OCI-LY1 (cell line): ENCODE results near the gene AMDHD2.

Experiments
- H2AFZ ChIP-seq: fragments of 200-600 bp; sonication (generic), shearing (Covaris generic); 2 replicates; pipeline ENCODE4 v1.6.0; 2014; ENCODE audit warnings: antibody characterized with exemption, mild to moderate bottlenecking, low read length
- H3F3A ChIP-seq: fragments of 200-600 bp; sonication (generic), shearing (Covaris generic); 2 replicates; pipeline ENCODE4 v1.6.0; 2014; ENCODE audit warnings: mild to moderate bottlenecking, antibody characterized with exemption, low read length, moderate library complexity; ENCODE audit not compliant: insufficient read depth
- H3K27ac ChIP-seq: fragments of 200-600 bp; sonication (generic); 2 replicates; pipeline ENCODE4 v1.5.1; 2014; ENCODE audit warnings: low read length, mixed run types, mild to moderate bottlenecking, low read depth; ENCODE audit not compliant: poor library complexity, severe bottlenecking
- H3K27me3 ChIP-seq: fragments of 200-600 bp; sonication (generic); 2 replicates; pipeline ENCODE4 v1.6.0; 2014; ENCODE audit warnings: antibody characterized with exemption, mild to moderate bottlenecking, low read length, moderate library complexity; ENCODE audit not compliant: insufficient read depth
- H3K36me3 ChIP-seq: fragments of 200-600 bp; sonication (generic); 2 replicates; pipeline ENCODE4 v1.6.1; 2014; ENCODE audit warnings: mild to moderate bottlenecking, antibody characterized with exemption, low read length, moderate library complexity, mixed read lengths; ENCODE audit not compliant: insufficient read depth
- H3K4me1 ChIP-seq: fragments of 200-600 bp; sonication (generic); 2 replicates; pipeline ENCODE4 v1.5.1; 2014; ENCODE audit warnings: mild to moderate bottlenecking, low read length, moderate library complexity; ENCODE audit not compliant: insufficient read depth, severe bottlenecking
- H3K4me2 ChIP-seq: fragments of 200-600 bp; sonication (generic), shearing (Covaris generic); 2 replicates; pipeline ENCODE4 v1.6.1; 2014; ENCODE audit warnings: low read length
- H3K4me3 ChIP-seq: fragments of 200-600 bp; sonication (generic); 2 replicates; pipeline ENCODE4 v1.5.1; 2014; ENCODE audit warnings: low read length, low read depth, mild to moderate bottlenecking, mixed read lengths; ENCODE audit not compliant: poor library complexity, severe bottlenecking
- H3K79me2 ChIP-seq: fragments of 200-600 bp; shearing (Covaris generic); 2 replicates; pipeline ENCODE4 v1.6.1; 2016; ENCODE audit warnings: mixed run types, low read length, mixed read lengths; ENCODE audit not compliant: insufficient read depth
- H3K9ac ChIP-seq: fragments of 200-600 bp; sonication (generic), shearing (Covaris generic); 2 replicates; pipeline ENCODE4 v1.6.1; 2014; ENCODE audit warnings: mild to moderate bottlenecking, low read length, mixed read lengths
- H3K9me2 ChIP-seq: fragments of 200-600 bp; sonication (generic), shearing (Covaris generic); 2 replicates; pipeline ENCODE4 v1.6.1; 2014; ENCODE audit warnings: low read depth, mild to moderate bottlenecking, low read length, mixed read lengths
- H3K9me3 ChIP-seq: fragments of 200-600 bp; shearing (Covaris generic); 2 replicates; pipeline ENCODE4 v1.6.1; 2014; ENCODE audit warnings: low read length, mixed read lengths
- H4K20me1 ChIP-seq: fragments of 200-600 bp; sonication (generic), shearing (Covaris generic); 2 replicates; pipeline ENCODE4 v1.6.0; 2016; ENCODE audit warnings: mild to moderate bottlenecking, low read length; ENCODE audit not compliant: insufficient read depth
- CTCF ChIP-seq: fragments of 200-600 bp; sonication (generic), shearing (Covaris generic); IDR thresholded peaks from 2 replicates; pipeline ENCODE4 v1.5.1; 2017; ENCODE audit warnings: mild to moderate bottlenecking, antibody characterized with exemption, low read length, moderate library complexity, mixed read lengths
- EZH2 ChIP-seq: fragments of 200-600 bp; sonication (generic), shearing (Covaris generic); IDR thresholded peaks from 2 replicates; pipeline ENCODE4 v1.8.0; 2017; ENCODE audit warnings: borderline replicate concordance, mixed run types, mild to moderate bottlenecking, antibody characterized with exemption, low read length, moderate library complexity, mixed read lengths

Gene AMDHD2

GRCh38 chr16:2520097-2520783 is at the start of gene AMDHD2:
TSS of gene AMDHD2 (plus strand) at chr16:2520371. CDS start at chr16:2520459, 88 bp downstream.
- Histone ChIP-seq H3K9ac (peak within 1 kb of the TSS; percentile 64), H3K9me3 (no peaks in the 10 kb centered on the region), H2AFZ (no peak within 1 kb of the TSS), H3F3A (no peaks in the 10 kb centered on the region), H3K79me2 (peaks cover 26% of the 10 kb centered on the region), H4K20me1 (no peaks in the 10 kb centered on the region), H3K27ac (peak within 1 kb of the TSS; percentile 32), H3K4me1 (peaks cover 31% of the 10 kb centered on the region), H3K9me2 (no peaks in the 10 kb centered on the region), H3K27me3 (no peaks in the 10 kb centered on the region), H3K36me3 (peaks cover 14% of the 10 kb centered on the region; the same call in 1 of the 2 replicates), H3K4me2 (peak within 1 kb of the TSS; percentile 70), H3K4me3 (peak within 1 kb of the TSS; percentile 65)
- TF ChIP-seq CTCF, result no peak
- no peak for TF ChIP-seq EZH2

- TF ChIP-seq CTCF (no peak), EZH2 (no peak)
- no peak overlapping the region for H3K4me3 ChIP-seq
- H4K20me1 ChIP-seq, result no peaks in the 10 kb centered on the region
- H3K9ac ChIP-seq, result no peak overlapping the region
- no peaks in the 10 kb centered on the region for H3K9me3 ChIP-seq
- H3K4me2 ChIP-seq, result no peak overlapping the region
- no peak overlapping the region for H3K27ac ChIP-seq
- H3K36me3 ChIP-seq, result no peaks in the 10 kb centered on the region
- H3K27me3 ChIP-seq, result peaks cover 17% of the 10 kb centered on the region
- no peaks in the 10 kb centered on the region for H3K9me2 ChIP-seq
- no peaks in the 10 kb centered on the region for H3K79me2 ChIP-seq
- H3F3A ChIP-seq, result no peaks in the 10 kb centered on the region
- no peak overlapping the region for H2AFZ ChIP-seq
- H3K4me1 ChIP-seq, result peaks cover 55% of the 10 kb centered on the region
These were observed 49.6 kb upstream of the AMDHD2 start for GRCh38 chr16:2470603-2471015.

- TF ChIP-seq EZH2, result no peak
- no peak for TF ChIP-seq CTCF
- H3K9me3 ChIP-seq, result no peaks in the 10 kb centered on the region
- H3K9me2 ChIP-seq, result no peaks in the 10 kb centered on the region
- H4K20me1 ChIP-seq, result no peaks in the 10 kb centered on the region
- no peak within 1 kb of the TSS for H3K27ac ChIP-seq
- no peaks in the 10 kb centered on the region for H3K79me2 ChIP-seq
- no peak within 1 kb of the TSS for H3K9ac ChIP-seq
- H3F3A ChIP-seq, result no peaks in the 10 kb centered on the region
- H3K27me3 ChIP-seq, result peaks cover 17% of the 10 kb centered on the region
- H3K4me3 ChIP-seq, result no peak within 1 kb of the TSS
- no peaks in the 10 kb centered on the region for H3K36me3 ChIP-seq
- H2AFZ ChIP-seq, result no peak within 1 kb of the TSS
- H3K4me1 ChIP-seq, result peaks cover 61% of the 10 kb centered on the region
- peak within 1 kb of the TSS; percentile 38; the same call in 1 of the 2 replicates for H3K4me2 ChIP-seq
These were observed 49.0 kb upstream of the AMDHD2 start, which contains the start of gene NTN3 for GRCh38 chr16:2471016-2471652. TSS of gene NTN3 (plus strand) at chr16:2471297. CDS start at chr16:2471702, 405 bp downstream.
